Stimulated activated naive CD4-positive, alpha-beta T cell treated with Interleukin-2 at 50 U/mL for 16 hours (primary cell): ENCODE results near the gene KIAA0586.

Experiments used
- DNase-seq: peaks from one replicate; lab custom pipeline; 2025; lab: John Stamatoyannopoulos, UW

KIAA0586 gene

GRCh38 chr14:58598028-58598803 lies 170.7 kb downstream of the KIAA0586 start:
- DNase-seq = no peak

GRCh38 chr14:58598804-58599525 lies 171.4 kb downstream of the KIAA0586 start:
- no peak for DNase-seq

GRCh38 chr14:58599707-58600106 lies 172.2 kb downstream of the KIAA0586 start:
- no peak for DNase-seq
